Neural cell (in vitro differentiated cells): Measurements from ENCODE around the gene ROBO1. TPM values are rescaled to one million over a fixed set of nuclear protein-coding genes. Genes with fewer than 3 reads are reported as not detected.

Source experiments
- H2AFZ ChIP-seq: fragments of 200-600, 300-800 bp; sonication (generic), shearing (Covaris generic); 2 replicates; pipeline ENCODE4 v1.6.0; 2014; ENCODE audit warnings: low read depth, mild to moderate bottlenecking, antibody characterized with exemption, low read length, moderate library complexity
- H3F3A ChIP-seq: fragments of 200-600 bp; shearing (Covaris generic); 2 replicates; pipeline ENCODE4 v1.6.1; 2016; ENCODE audit warnings: mild to moderate bottlenecking, moderate library complexity, mixed read lengths, antibody characterized with exemption, low read length; ENCODE audit not compliant: insufficient read depth, poor library complexity, severe bottlenecking
- H3K27ac ChIP-seq: fragments of 200-600, 300-800 bp; sonication (generic), shearing (Covaris generic); 2 replicates; pipeline ENCODE4 v1.5.1; 2014; ENCODE audit warnings: mild to moderate bottlenecking, low read length, moderate library complexity
- H3K27me3 ChIP-seq: fragments of 300-800, 200-600 bp; sonication (generic), shearing (Covaris generic); 2 replicates; pipeline ENCODE4 v1.6.0; 2014; ENCODE audit warnings: mild to moderate bottlenecking, low read depth, low read length, moderate library complexity; ENCODE audit not compliant: insufficient read depth
- H3K36me3 ChIP-seq: fragments of 300-800, 200-600 bp; sonication (generic), shearing (Covaris generic); 2 replicates; pipeline ENCODE4 v1.5.1; 2014; ENCODE audit warnings: mild to moderate bottlenecking, antibody characterized with exemption, low read length, moderate library complexity; ENCODE audit not compliant: insufficient read depth
- H3K4me2 ChIP-seq: fragments of 300-800, 200-600 bp; sonication (generic), shearing (Covaris generic); 2 replicates; pipeline ENCODE4 v1.6.0; 2014; ENCODE audit warnings: mild to moderate bottlenecking, low read length
- H3K4me3 ChIP-seq: fragments of 300-800, 200-600 bp; sonication (generic), shearing (Covaris generic); 2 replicates; pipeline ENCODE4 v1.5.1; 2014; ENCODE audit warnings: mild to moderate bottlenecking, low read length, moderate library complexity
- H3K79me2 ChIP-seq: fragments of 200-600 bp; shearing (Covaris generic); replicated peaks from 2 replicates; pipeline ENCODE4 v1.6.0; 2014; ENCODE audit warnings: mild to moderate bottlenecking, low read length, moderate library complexity; ENCODE audit not compliant: insufficient read depth
- H3K9ac ChIP-seq: fragments of 300-800, 200-600 bp; sonication (generic), shearing (Covaris generic); 2 replicates; pipeline ENCODE4 v1.6.1; 2016; ENCODE audit warnings: mild to moderate bottlenecking, low read length, mixed read lengths
- H3K9me2 ChIP-seq: fragments of 200-600 bp; shearing (Covaris generic); 2 replicates; pipeline ENCODE4 v1.6.1; 2016; ENCODE audit warnings: mild to moderate bottlenecking, low read length, mixed read lengths; ENCODE audit not compliant: insufficient read depth
- H3K9me3 ChIP-seq: fragments of 200-600, 300-800 bp; sonication (generic), shearing (Covaris generic); 2 replicates; pipeline ENCODE4 v1.6.1; 2016; ENCODE audit warnings: mild to moderate bottlenecking, mixed run types, low read length, moderate library complexity, mixed read lengths
- H4K20me1 ChIP-seq: fragments of 200-600 bp; shearing (Covaris generic); 2 replicates; pipeline ENCODE4 v1.6.1; 2016; ENCODE audit warnings: mild to moderate bottlenecking, mixed run types; ENCODE audit not compliant: insufficient read depth
- CTCF ChIP-seq: fragments of 450-650 bp; IDR thresholded peaks from 2 replicates; pipeline ENCODE4 v1.5.1; 2014; ENCODE audit warnings: antibody characterized with exemption, mild to moderate bottlenecking, moderate library complexity; ENCODE audit not compliant: poor library complexity, severe bottlenecking
- EP300 ChIP-seq: fragments of 450-650 bp; conservative IDR thresholded peaks from 2 replicates; pipeline ENCODE4 v1.6.1; 2014; ENCODE audit warnings: antibody characterized with exemption, mild to moderate bottlenecking, moderate library complexity; ENCODE audit not compliant: poor library complexity, severe bottlenecking
- EZH2 ChIP-seq: fragments of 200-600, 300-800 bp; shearing (Covaris generic), sonication (generic); IDR thresholded peaks from 2 replicates; pipeline ENCODE4 v1.6.1; 2014; ENCODE audit warnings: antibody characterized with exemption, low read length, borderline replicate concordance, mild to moderate bottlenecking; ENCODE audit not compliant: insufficient read depth, poor library complexity, severe bottlenecking
- MXI1 ChIP-seq: fragments of 450-650 bp; conservative IDR thresholded peaks from 2 replicates; pipeline ENCODE4 v1.6.1; 2014; ENCODE audit warnings: antibody characterized with exemption, mild to moderate bottlenecking; ENCODE audit not compliant: poor library complexity, severe bottlenecking
- POLR2AphosphoS5 ChIP-seq: IDR thresholded peaks from 2 replicates; pipeline ENCODE4 v1.6.1; 2012
- RAD21 ChIP-seq: fragments of 450-650 bp; conservative IDR thresholded peaks from 2 replicates; pipeline ENCODE4 v1.6.1; 2014; ENCODE audit warnings: antibody characterized with exemption, mild to moderate bottlenecking, moderate library complexity
- REST ChIP-seq: IDR thresholded peaks from 2 replicates; pipeline ENCODE4 v1.6.1; 2012; ENCODE audit warnings: borderline replicate concordance
- SMC3 ChIP-seq: fragments of 450-650 bp; conservative IDR thresholded peaks from 2 replicates; pipeline ENCODE4 v1.6.1; 2014; ENCODE audit warnings: antibody characterized with exemption, mild to moderate bottlenecking, moderate library complexity; ENCODE audit not compliant: poor library complexity
- TAF1 ChIP-seq: IDR thresholded peaks from 2 replicates; pipeline ENCODE4 v1.6.1; 2012; ENCODE audit warnings: low read depth
- polyA plus RNA-seq: library from polyadenylated mRNA; depleted of rRNA; stranded (reverse); fragments of >200 nt; gene quantifications from 2 replicates; pipeline ENCODE4 v1.2.3, GENCODE V29; 2014

The ROBO1 gene
- polyA plus RNA-seq, 1 donor from 2014 or later, result 183 TPM

- Histone ChIP-seq H3K4me2 (no peak overlapping the region), H2AFZ (no peak overlapping the region), H4K20me1 (no peaks in the 10 kb centered on the region), H3K79me2 (no peaks in the 10 kb centered on the region), H3K27me3 (no peaks in the 10 kb centered on the region), H3K9ac (no peak overlapping the region), H3K27ac (no peak overlapping the region), H3K4me3 (no peak overlapping the region), H3K9me3 (no peaks in the 10 kb centered on the region), H3F3A (no peaks in the 10 kb centered on the region), H3K9me2 (no peaks in the 10 kb centered on the region), H3K36me3 (no peaks in the 10 kb centered on the region)
- TF ChIP-seq POLR2AphosphoS5 (no peak), RAD21 (no peak), EP300 (no peak), SMC3 (no peak), EZH2 (no peak), CTCF (no peak), TAF1 (no peak), REST (no peak), MXI1 (no peak)
Observed at GRCh38 chr3:78670094-78670493, 1097.7 kb downstream of the ROBO1 start.

- H4K20me1 ChIP-seq, result no peaks in the 10 kb centered on the region
- TF ChIP-seq TAF1 (no peak), EZH2 (no peak), MXI1 (no peak), CTCF (no peak), EP300 (no peak), POLR2AphosphoS5 (no peak), SMC3 (no peak), REST (no peak), RAD21 (no peak)
Observed at GRCh38 chr3:78668302-78668701, 1099.5 kb downstream of the ROBO1 start.

More at GRCh38 chr3:78668302-78668701, 1099.5 kb downstream of the ROBO1 start:
- no peaks in the 10 kb centered on the region for H3K36me3 ChIP-seq
- H3K79me2 ChIP-seq, result no peaks in the 10 kb centered on the region
- H3K27ac ChIP-seq, result no peak overlapping the region
- no peaks in the 10 kb centered on the region for H3K9me2 ChIP-seq
- no peaks in the 10 kb centered on the region for H3K9me3 ChIP-seq
- H3F3A ChIP-seq, result no peaks in the 10 kb centered on the region
- no peak overlapping the region for H3K4me2 ChIP-seq
- H3K4me3 ChIP-seq, result no peak overlapping the region
- H2AFZ ChIP-seq, result no peak overlapping the region
- H3K9ac ChIP-seq, result no peak overlapping the region
- no peaks in the 10 kb centered on the region for H3K27me3 ChIP-seq
